IMR-90 (cell line): ENCODE data around the gene CENPM. TPM values are rescaled to one million over a fixed set of nuclear protein-coding genes. Genes with fewer than 3 reads are reported as not detected.

ENCODE experiments used
- ATAC-seq: fragments of 200-7000 bp; cut with Tn5 transposase; 2 replicates; pipeline ENCODE4 v1.9.1; 2020; ENCODE audit warnings: low read depth, mild to moderate bottlenecking, moderate library complexity
- BruUV-seq: library from RNA; stranded (reverse); fragments of 400-500 nt; replicated peaks from 2 replicates; lab custom pipeline; 2021; lab: Mats Ljungman, UMichigan
- CTCF ChIA-PET: fragments of 300-600 bp; formaldehyde crosslinking; extraction: SDS; loops from one replicate; lab custom pipeline; 2021; ENCODE audit warnings: antibody characterized with exemption; lab: Yijun Ruan, JAX
- POLR2A ChIA-PET: fragments of 300-600 bp; sonication (Branson Sonifier 250); formaldehyde crosslinking; loops from one replicate; lab custom pipeline; 2022; ENCODE audit warnings: antibody characterized with exemption; ENCODE audit not compliant: unreplicated experiment; lab: Charles Lee
- DNase-seq: peaks from one replicate; pipeline ENCODE4 v3.0.0; 2013
- H2AFZ ChIP-seq: replicated peaks from 2 replicates; pipeline ENCODE3; 2013; ENCODE audit warnings: low read length, mild to moderate bottlenecking; ENCODE audit not compliant: poor library complexity
- H2AK5ac ChIP-seq: 2 replicates; pipeline ENCODE4 v1.6.1; 2013; ENCODE audit warnings: low read depth, low read length, inconsistent platforms
- H2AK9ac ChIP-seq: replicated peaks from 2 replicates; pipeline ENCODE3; 2013; ENCODE audit warnings: mild to moderate bottlenecking, low read depth, low read length, moderate library complexity; ENCODE audit not compliant: poor library complexity
- H2BK120ac ChIP-seq: 2 replicates; pipeline ENCODE4 v1.6.1; 2013; ENCODE audit warnings: low read depth, low read length, inconsistent platforms
- H2BK15ac ChIP-seq: 3 replicates; pipeline ENCODE4 v1.6.1; 2013; ENCODE audit warnings: low read depth, low read length, inconsistent platforms
- H2BK20ac ChIP-seq: 2 replicates; pipeline ENCODE4 v1.6.1; 2013; ENCODE audit warnings: low read depth, mild to moderate bottlenecking, inconsistent platforms, low read length, moderate library complexity
- H2BK5ac ChIP-seq: 2 replicates; pipeline ENCODE4 v1.6.1; 2013; ENCODE audit warnings: mild to moderate bottlenecking, low read depth, low read length, inconsistent platforms; ENCODE audit not compliant: poor library complexity, severe bottlenecking
- H3K14ac ChIP-seq: replicated peaks from 2 replicates; pipeline ENCODE4 v1.6.1; 2013; ENCODE audit warnings: low read depth, low read length, inconsistent platforms
- H3K18ac ChIP-seq: 2 replicates; pipeline ENCODE4 v1.6.1; 2013; ENCODE audit warnings: low read depth, low read length, control low read depth
- H3K23ac ChIP-seq: 2 replicates; pipeline ENCODE4 v1.6.1; 2013; ENCODE audit warnings: low read depth, low read length, inconsistent platforms
- H3K27ac ChIP-seq: 2 replicates; pipeline ENCODE4 v1.5.1; 2013; ENCODE audit warnings: mild to moderate bottlenecking, control low read depth, low read length; ENCODE audit not compliant: insufficient read depth
- H3K27me3 ChIP-seq: 2 replicates; pipeline ENCODE4 v1.6.1; 2013; ENCODE audit warnings: low read length; ENCODE audit not compliant: control insufficient read depth, insufficient read depth
- H3K36me3 ChIP-seq: 2 replicates; pipeline ENCODE4 v1.6.1; 2013; ENCODE audit warnings: low read length, mixed read lengths; ENCODE audit not compliant: control insufficient read depth, insufficient read depth
- H3K4ac ChIP-seq: 2 replicates; pipeline ENCODE4 v1.6.1; 2013; ENCODE audit warnings: low read depth, low read length, inconsistent platforms
- H3K4me1 ChIP-seq: 2 replicates; pipeline ENCODE4 v1.6.1; 2013; ENCODE audit warnings: low read length, mixed read lengths; ENCODE audit not compliant: control insufficient read depth, insufficient read depth
- H3K4me2 ChIP-seq: 2 replicates; pipeline ENCODE4 v1.6.1; 2013; ENCODE audit warnings: low read depth, mild to moderate bottlenecking, control low read depth, low read length, moderate library complexity
- H3K4me3 ChIP-seq: 2 replicates; pipeline ENCODE4 v1.5.1; 2013; ENCODE audit warnings: low read depth, mild to moderate bottlenecking, control low read depth, low read length, moderate library complexity; ENCODE audit not compliant: insufficient read depth
- H3K56ac ChIP-seq: 2 replicates; pipeline ENCODE4 v1.6.1; 2013; ENCODE audit warnings: low read length, inconsistent platforms; ENCODE audit not compliant: insufficient read depth; ENCODE audit errors: extremely low read depth
- H3K79me1 ChIP-seq, 2 experiments: 2 replicates each; pipeline ENCODE4 v1.6.1; 2013; ENCODE audit warnings: low read length in 2 of 2, inconsistent platforms in 1 of 2, low read depth in 1 of 2
- H3K9ac ChIP-seq: 2 replicates; pipeline ENCODE4 v1.6.1; 2013; ENCODE audit warnings: low read depth, low read length, control low read depth
- H3K9me1 ChIP-seq: 2 replicates; pipeline ENCODE4 v1.6.1; 2013; ENCODE audit warnings: low read length, inconsistent platforms; ENCODE audit not compliant: insufficient read depth
- H3K9me3 ChIP-seq: 2 replicates; pipeline ENCODE4 v1.6.1; 2013; ENCODE audit warnings: low read length; ENCODE audit not compliant: control insufficient read depth, insufficient read depth
- H4K20me1 ChIP-seq: 2 replicates; pipeline ENCODE4 v1.6.1; 2013; ENCODE audit warnings: low read length, inconsistent platforms; ENCODE audit not compliant: insufficient read depth
- H4K5ac ChIP-seq: 2 replicates; pipeline ENCODE4 v1.6.1; 2013; ENCODE audit warnings: mild to moderate bottlenecking, low read depth, low read length, control low read depth
- H4K8ac ChIP-seq, 2 experiments: 2 replicates each; pipeline ENCODE4 v1.6.1; 2013; ENCODE audit warnings: low read depth in 2 of 2, low read length in 2 of 2, control low read depth in 1 of 2, inconsistent platforms in 1 of 2
- H4K91ac ChIP-seq: 2 replicates; pipeline ENCODE4 v1.6.1; 2013; ENCODE audit warnings: low read depth, low read length, inconsistent platforms; ENCODE audit not compliant: insufficient read depth
- FOS ChIP-seq: fragments of 150-350 bp; IDR thresholded peaks from 2 replicates; pipeline ENCODE4 v1.6.1; 2016; ENCODE audit warnings: low read depth, low read length
- MAZ ChIP-seq: IDR thresholded peaks from 2 replicates; pipeline ENCODE4 v1.6.1; 2012; ENCODE audit warnings: low read depth, mild to moderate bottlenecking, low read length, improper control_type of control experiment, moderate library complexity, borderline replicate concordance
- MXI1 ChIP-seq: IDR thresholded peaks from 2 replicates; pipeline ENCODE4 v1.6.1; 2012; ENCODE audit warnings: low read depth, mild to moderate bottlenecking, low read length, moderate library complexity, borderline replicate concordance
- WGBS, 2 experiments: methylation state at CpG; one replicate each; pipeline versions ENCODE4 v1.1.5 to v1.1.7; 2013; ENCODE audit warnings: missing lambda C conversion rate in 2 of 2; ENCODE audit not compliant: insufficient read length in 1 of 2; ENCODE audit errors: extremely low coverage in 2 of 2; 5-methylcytosine and 5-hydroxymethylcytosine counted together
- dilution Hi-C: fragments of 300-500 bp; cut with HindIII; formaldehyde crosslinking; loops from one replicate; pipeline ENCODE4 v1.14.3; 2018; ENCODE audit warnings: low sequenced_read_pairs; ENCODE audit not compliant: unreplicated experiment
- in situ Hi-C: fragments of 300-500 bp; cut with MboI; formaldehyde crosslinking; loops from 3 replicates; pipeline ENCODE4 v1.14.3; 2019; ENCODE audit warnings: low sequenced_read_pairs, inconsistent platforms, mixed read lengths
- intact Hi-C: fragments of 100-400 bp; cut with micrococcal nuclease; formaldehyde crosslinking; loops from 2 replicates; pipeline ENCODE4 v1.10.0; 2022
- polyA plus RNA-seq, 3 experiments: library from polyadenylated mRNA; depleted of rRNA; stranded (reverse); fragments of >200 nt; gene quantifications; 2 replicates each; pipeline ENCODE4 v1.2.3, GENCODE V29; 2012; ENCODE audit warnings: low replicate concordance in 1 of 3
- total RNA-seq: library from RNA; depleted of rRNA; stranded (reverse); fragments of >200 nt; gene quantifications from 2 replicates; pipeline ENCODE4 v1.2.3, GENCODE V29; 2012

Gene CENPM
- total and polyA plus RNA-seq, 2 of the 4 experiments (the other 2 are of a cell fraction) = 18.1 to 20.1 TPM

GRCh38 chr22:41915786-41916493 is 31.0 kb downstream of the CENPM start (continued):
- no peak for TF ChIP-seq FOS

DNA sequence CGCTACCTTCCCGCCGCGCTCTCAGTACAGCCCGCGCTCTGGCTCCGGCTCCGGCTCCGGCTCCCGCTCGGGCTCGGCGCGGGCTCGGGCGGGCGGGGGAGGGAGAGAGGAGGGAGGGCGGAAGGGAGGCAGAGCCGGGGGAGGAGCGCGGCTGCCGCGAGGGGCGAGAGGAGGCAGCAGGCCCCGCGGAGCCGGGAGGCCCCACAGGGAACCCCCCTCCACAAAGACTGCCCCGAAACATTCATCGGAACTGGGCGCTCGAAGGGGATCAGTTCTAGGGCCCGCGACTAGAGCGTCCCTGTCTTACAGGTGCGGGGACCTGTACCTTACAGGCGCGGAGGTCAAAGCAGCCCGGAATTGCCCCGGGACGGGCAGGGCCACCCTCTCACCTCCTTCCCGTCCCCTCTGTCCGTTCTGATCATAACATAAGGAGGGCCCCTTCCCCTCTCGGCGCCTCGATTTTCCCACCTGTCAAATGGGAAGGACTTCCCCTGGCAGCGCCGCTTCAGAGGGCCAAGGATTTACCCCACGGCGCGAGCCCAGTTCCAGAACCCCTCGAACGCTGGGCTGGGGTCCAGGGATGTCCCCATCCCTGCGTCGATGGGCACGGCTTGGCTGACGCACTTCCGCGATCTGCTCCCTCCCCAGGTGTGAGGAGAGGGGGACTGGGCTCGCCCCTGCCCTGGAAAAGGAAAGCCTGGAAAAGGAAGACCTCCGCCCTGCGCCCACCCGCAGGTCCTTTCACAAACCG is 31.7 kb downstream of the CENPM start, which contains the start of gene SHISA8:
Gene SHISA8 (minus strand): TSS at position 40 of the 751 bp plus-strand sequence. CDS start 407 bp downstream, outside the sequence.
- Histone ChIP-seq H3K79me1 (no peaks in the 10 kb centered on the region), H3K27ac (no peak within 1 kb of the TSS), H3K4me3 (no peak within 1 kb of the TSS), H3K56ac (no peak within 1 kb of the TSS), H2BK15ac (no peak within 1 kb of the TSS), H2BK120ac (no peak within 1 kb of the TSS), H4K8ac (no peak within 1 kb of the TSS), H3K9me3 (no peaks in the 10 kb centered on the region), H3K9ac (no peak within 1 kb of the TSS), H2AFZ (peak within 1 kb of the TSS; percentile 57), H3K9me1 (no peaks in the 10 kb centered on the region; the same call in 1 of the 2 replicates), H3K27me3 (peaks cover 73% of the 10 kb centered on the region), H2AK9ac (peak within 1 kb of the TSS; percentile 19), H2AK5ac (no peak within 1 kb of the TSS), H3K4ac (no peak within 1 kb of the TSS), H4K20me1 (peaks cover 3% of the 10 kb centered on the region), H2BK5ac (no peak within 1 kb of the TSS), H3K36me3 (no peaks in the 10 kb centered on the region), H3K4me1 (peaks cover 2% of the 10 kb centered on the region; the same call in 1 of the 2 replicates), H3K4me2 (peak within 1 kb of the TSS; percentile 74; the same call in 1 of the 2 replicates), H4K5ac (no peak within 1 kb of the TSS), H3K18ac (no peak within 1 kb of the TSS), H2BK20ac (no peak within 1 kb of the TSS), H3K14ac (no peak within 1 kb of the TSS), H4K91ac (no peak within 1 kb of the TSS), H3K23ac (no peak within 1 kb of the TSS)
- CTCF ChIA-PET = no interaction called here
- WGBS, 2 experiments = 0% methylated on average over 3 of the region's 63 CpGs; no CpG with 5 or more reads in 1 of the 2 experiments
- peak; percentile 54 for ATAC-seq
- dilution Hi-C loops = no loop called here
- intact Hi-C loops = no loop called here
- in situ Hi-C loops = no loop called here
- peak; percentile 7 for DNase-seq
- POLR2A ChIA-PET = no interaction called here
- TF ChIP-seq MAZ (peak; percentile 50; the same call in 1 of the 2 replicates), MXI1 (no peak)
- BruUV-seq = no TSS peak
